GM12873 (cell line): Measurements from ENCODE around the gene CALN1.

Experiments
- CTCF ChIP-seq: IDR thresholded peaks from 2 replicates; pipeline ENCODE4 v1.5.1; 2012; ENCODE audit warnings: low read depth, mild to moderate bottlenecking, moderate library complexity, low read length, control low read depth; ENCODE audit not compliant: insufficient read depth; ENCODE audit errors: missing control alignments

Gene CALN1

GRCh38 chr7:72286519-72286918, 125.6 kb downstream of the CALN1 start:
- no peak for TF ChIP-seq CTCF

GRCh38 chr7:72283309-72283708, 128.8 kb downstream of the CALN1 start:
- TF ChIP-seq CTCF: no peak

- no peak for TF ChIP-seq CTCF
These were observed 130.8 kb downstream of the CALN1 start for GRCh38 chr7:72281308-72281707.

- no peak for TF ChIP-seq CTCF
These were observed 132.9 kb downstream of the CALN1 start for GRCh38 chr7:72279203-72279602.

- no peak for TF ChIP-seq CTCF
These were observed 133.6 kb downstream of the CALN1 start for GRCh38 chr7:72278550-72278949.

- no peak for TF ChIP-seq CTCF
These were observed 136.6 kb downstream of the CALN1 start for GRCh38 chr7:72275382-72276070.

- no peak for TF ChIP-seq CTCF
These were observed 139.7 kb downstream of the CALN1 start for GRCh38 chr7:72272479-72272878.
